NCI-H1048 (cell line): ENCODE results near the gene BANK1.

Experiments
- DNase-seq: peaks from one replicate; lab custom pipeline; 2025; lab: John Stamatoyannopoulos, UW

Gene BANK1

DNA sequence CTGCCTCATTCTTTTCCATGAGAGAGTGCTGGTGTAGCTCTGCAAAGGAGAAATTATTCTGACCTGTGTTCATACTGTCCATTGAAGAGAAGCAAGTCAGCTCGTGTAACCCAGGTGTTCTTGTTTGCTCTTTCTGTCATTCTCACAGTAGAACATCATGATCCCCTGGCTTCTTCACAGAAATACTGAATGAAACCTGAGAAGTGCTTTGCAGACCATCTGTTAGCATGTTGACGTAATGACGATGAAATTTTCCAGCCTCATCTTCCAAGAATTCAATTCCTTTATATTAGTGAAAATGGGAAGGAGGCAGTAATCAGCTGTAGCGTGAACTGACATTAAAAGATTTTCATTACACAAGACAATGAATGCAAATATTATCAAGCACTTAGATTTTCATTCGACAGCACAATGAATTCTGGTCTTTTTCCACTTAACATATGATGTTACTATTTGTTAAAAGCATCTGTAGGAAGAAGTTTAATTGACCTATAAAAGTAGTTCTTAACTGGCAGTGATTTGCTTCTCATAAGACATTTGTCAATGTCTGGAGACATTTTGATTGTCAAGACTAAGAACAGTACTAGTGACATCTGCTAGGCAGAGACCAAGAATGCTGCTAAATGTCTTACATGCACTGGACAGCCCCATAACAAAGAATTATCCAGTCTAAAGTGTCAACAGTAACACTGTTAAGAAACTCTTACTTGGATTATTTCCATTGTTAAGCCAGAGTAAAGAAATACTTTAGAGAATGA, 246.3 kb downstream of the BANK1 start:
- DNase-seq: no peak

GRCh38 chr4:102037566-102037965, 247.0 kb downstream of the BANK1 start:
- no peak for DNase-seq

DNA sequence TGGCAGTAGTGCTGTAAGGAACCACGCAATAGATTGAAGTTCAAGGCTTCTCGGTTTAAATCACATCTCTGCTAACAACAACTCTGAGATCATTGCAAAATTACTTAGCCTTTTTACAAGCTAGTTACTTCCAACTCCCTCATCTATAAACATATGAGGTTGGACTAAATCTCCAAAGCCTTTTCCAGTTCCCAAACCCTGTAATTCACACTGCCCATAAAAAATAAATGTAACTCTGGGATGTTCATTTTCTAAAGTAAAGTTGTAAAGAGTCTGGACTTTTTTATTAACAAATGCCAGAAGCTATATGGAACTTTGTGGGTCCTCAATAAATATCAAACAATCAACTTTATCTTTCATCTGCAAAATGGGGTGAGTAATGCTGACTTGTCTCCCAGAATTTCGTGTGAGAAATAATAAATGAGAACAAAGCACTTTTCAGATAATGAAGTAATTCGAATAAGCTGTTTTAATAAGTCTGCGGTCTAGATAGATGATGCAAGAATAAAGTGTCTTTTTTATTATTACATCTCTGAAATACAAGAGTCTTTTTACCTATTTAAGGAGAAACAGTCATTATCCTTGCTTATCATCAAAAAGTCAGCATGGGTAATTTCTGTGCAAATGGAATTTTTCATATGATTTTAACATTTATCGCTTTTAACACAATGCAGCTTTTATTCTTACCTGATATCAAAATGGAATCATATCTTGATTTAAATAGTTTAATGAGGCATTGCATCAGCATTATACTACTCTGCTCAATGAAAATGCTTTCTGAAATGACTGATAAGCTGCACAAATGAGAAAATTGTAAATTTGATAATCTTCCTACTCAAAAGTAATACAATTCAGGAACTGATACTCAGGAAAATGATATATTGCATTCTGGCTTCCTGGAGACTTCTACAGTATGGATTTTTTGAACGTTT, 252.6 kb downstream of the BANK1 start:
- DNase-seq: no peak

- no peak for DNase-seq
Measured at GRCh38 chr4:102047616-102048015, 257.1 kb downstream of the BANK1 start.

GRCh38 chr4:102055805-102056204, 265.3 kb downstream of the BANK1 start:
- DNase-seq: no peak

DNA sequence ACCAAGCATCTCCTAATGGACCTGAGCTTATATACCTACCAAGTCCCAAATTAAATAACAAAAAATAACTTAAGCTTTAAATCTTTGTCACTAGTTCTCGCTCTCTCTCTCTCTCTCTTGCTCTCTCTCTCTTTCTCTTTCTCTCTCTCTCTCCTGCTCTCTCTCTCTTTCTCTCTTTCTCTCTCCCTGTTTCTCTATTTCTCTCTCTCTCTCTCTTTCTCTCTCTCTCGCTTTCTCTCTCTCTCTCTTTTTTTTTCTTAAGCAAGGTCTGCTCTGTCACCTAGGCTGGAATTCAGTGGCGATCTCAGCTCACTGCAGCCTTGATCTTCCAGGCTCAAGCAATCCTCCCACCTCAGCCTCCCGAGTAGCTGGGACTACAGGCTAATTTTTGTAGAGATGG, 266.6 kb downstream of the BANK1 start:
- no peak for DNase-seq

DNA sequence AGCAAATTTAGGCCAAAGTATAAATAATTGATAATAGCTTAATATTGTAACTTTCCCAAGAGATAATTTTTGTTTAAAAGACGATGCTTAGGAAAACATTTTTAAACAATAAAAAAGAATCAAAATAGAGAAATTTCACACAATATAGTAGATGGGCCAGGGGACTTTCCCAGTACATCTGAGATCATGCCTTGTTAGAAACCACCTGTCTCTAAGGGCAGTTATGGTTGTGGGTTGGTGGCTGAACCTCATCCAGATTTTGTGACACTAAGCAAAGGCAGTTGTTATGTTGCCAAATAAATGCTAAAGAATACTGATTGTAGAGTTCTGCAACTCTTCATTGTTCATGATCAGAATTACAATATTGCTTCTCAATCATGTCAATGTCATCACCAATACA, 270.6 kb downstream of the BANK1 start:
- no peak for DNase-seq

DNA sequence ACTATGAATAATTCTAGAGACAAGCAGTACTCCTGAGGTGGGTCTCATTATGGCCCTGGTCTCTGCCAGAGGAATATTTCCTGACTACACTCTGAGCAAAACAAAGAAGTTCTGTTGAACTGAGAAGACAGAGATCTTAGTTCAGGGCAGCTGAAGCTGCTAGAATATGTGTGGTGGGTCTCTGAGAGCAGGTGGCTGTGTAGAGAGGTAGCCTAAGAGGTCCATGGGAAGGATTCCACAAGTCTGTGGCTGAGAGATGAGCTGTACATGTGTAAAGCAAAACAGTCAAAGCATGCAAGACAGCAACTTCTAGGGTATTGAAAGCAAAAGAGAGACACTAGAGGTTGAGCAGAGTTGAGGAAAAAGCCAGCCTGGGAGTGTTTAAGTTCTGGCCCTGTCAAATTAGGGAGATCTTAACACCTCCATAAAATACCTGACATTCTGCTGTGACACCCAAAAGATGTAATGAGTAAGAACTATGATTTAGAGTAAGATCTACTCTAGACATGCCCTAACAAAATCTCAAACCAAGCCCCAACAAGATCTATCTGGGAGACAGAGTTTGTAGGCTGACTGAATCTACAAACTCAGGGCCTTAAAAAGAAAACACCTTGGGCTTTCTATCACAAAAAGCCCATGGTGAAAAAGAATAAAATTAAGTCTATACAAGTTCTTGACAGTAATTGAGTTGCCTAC, 274.4 kb downstream of the BANK1 start:
- no peak for DNase-seq

GRCh38 chr4:102076622-102077021, 286.1 kb downstream of the BANK1 start:
- DNase-seq: no peak

DNA sequence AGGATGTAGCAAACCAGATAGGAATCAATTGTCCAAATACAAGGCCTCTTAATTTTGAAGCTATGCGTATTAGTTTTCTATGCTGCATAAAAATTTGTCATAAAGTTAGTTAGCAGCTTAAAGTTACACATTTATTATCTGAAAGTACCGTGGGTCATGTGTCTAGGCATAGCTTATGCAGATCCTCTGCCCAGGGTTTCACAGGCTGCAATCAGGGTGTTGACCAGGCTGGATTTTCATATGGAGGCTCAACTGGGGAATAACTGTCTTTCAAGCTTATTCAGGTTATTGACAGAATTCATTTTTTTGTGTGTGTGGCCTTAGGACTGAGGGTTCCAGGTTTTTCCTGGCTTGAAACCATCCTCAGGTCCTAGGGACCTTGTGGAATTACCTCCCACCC, 289.7 kb downstream of the BANK1 start:
- no peak for DNase-seq

DNA sequence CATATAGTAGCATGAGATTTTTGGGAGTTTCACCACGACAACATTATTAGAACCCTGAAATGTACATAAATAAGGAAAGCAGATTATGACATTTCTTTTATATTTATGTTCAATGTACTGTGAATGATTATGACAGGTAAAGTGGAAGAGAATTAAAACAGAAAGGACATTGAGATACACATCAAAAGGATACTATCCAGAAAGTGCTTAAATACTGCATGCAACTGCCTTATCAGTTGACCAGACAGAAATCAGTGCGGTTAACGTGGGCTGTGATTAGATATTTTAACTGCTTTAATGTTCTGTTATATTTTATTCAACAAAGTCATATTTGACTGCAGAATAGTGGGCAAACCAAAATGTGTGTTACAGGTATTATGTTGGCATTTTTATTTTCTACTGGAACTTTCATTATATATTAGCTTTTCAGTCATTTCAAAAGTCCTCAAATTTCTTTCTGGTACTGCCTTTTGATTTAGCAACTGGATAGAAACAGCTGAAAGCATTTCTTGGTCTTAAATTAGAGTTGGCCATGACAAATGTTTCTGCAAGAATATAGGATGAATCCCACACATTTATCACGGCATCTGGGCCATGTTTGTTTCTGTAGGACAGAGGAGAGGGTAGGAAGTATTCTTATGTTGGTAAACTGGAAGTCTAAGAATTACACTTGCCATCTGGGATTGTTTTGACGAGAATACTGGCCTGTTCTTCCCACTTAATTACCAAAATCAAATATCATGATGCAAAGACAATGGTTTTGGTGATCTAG, 299.5 kb downstream of the BANK1 start:
- DNase-seq: no peak

GRCh38 chr4:102091656-102092055, 301.1 kb downstream of the BANK1 start:
- DNase-seq: no peak

DNA sequence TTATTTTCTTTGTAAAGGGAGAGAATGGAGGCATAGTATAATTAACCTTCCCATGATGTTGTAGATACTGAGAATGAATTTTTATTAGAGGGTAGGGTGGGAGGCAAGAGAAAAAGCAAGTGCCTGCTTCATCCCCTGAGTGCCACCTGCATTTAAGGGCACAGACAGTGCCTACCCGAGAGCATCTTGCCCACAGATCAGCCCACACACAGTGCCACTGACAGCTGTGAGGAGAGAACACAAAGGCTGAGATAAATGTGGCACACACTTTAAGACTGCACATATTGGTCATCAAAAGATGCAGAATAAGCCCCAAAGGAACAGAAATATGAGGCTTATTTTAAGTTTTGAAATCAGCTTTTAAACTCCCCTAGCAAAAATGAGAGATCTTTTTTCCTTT, 304.0 kb downstream of the BANK1 start:
- DNase-seq: no peak

DNA sequence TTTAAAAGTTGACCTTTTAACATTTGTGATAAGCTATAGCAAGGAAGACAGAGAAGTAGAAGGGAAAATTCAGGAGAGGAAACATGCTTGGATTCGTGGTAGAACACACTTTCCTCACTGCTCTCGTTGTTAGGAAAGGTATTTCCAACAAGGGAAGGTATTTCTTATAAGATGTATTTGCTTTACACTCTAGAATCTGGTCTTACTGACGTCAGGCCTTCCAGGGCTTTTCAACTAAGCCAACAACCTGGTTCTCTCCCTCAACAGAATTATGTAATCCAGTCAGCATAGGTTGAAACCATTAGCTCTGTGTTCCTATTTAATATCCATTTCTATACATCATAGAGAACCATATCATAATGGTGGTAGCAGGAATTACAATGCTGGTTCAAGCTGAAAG, 312.8 kb downstream of the BANK1 start:
- no peak for DNase-seq

GRCh38 chr4:102104278-102104677, 313.7 kb downstream of the BANK1 start:
- no peak for DNase-seq

- DNase-seq: no peak
Measured at GRCh38 chr4:102105983-102106382, 315.5 kb downstream of the BANK1 start.

DNA sequence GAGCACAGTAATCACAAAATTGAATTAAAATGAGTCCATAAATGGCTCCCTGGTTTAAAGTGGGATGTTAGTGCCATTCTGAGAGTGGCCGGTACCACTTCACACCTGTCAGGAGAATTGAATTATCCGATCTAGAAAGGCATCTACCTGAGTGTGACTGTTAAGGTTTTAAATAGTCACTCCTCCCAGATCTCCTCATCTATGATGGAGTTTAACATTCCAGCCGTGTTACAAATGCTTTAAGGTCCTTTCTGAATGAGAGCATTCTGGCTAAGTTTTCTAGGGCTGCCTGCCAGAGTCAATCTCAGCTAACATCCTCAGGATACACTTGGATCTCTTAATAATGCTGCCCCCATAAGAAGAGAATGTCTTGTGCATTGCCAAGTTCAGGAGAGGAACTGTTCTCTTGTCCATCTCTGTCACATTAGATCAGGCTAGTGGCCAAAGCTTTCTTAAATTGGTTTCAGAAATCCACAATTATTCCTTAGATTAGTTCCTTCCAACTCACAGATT, 323.6 kb downstream of the BANK1 start:
- DNase-seq: no peak

DNA sequence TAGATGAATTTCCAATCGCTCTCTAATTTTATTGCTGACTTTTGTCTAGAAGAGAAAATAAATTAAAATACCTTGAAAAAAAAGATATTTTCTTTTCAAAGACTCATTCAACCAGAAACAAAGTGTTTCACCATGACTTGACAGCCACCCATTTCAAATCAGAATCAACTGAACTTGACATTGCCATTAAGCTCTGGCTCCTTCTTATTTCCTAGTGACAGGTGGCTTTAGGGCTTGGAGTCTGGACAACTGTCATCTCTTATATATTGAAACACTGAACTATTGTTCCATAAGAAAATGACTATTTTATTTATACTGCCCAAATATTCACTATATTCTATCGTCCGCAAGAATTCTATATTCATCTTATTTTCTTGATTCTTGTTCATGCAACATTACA, 325.6 kb downstream of the BANK1 start:
- no peak for DNase-seq

GRCh38 chr4:102120846-102121245, 330.3 kb downstream of the BANK1 start:
- DNase-seq: no peak
